ENCODE data around the gene PCSK6.

PCSK6 gene

GRCh38 chr15:101276501-101277037, 212.9 kb downstream of the PCSK6 start:
- peak; percentile 67 for DNase-seq (ENCODE audit: low read depth)

- DNase-seq (ENCODE audit: low read depth): no peak
Measured at GRCh38 chr15:101275018-101275417, 214.5 kb downstream of the PCSK6 start.

- no peak for DNase-seq (ENCODE audit: low read depth)
Measured at GRCh38 chr15:101273534-101273933, 216.0 kb downstream of the PCSK6 start.

- no peak for DNase-seq (ENCODE audit: low read depth)
Measured at GRCh38 chr15:101272584-101272983, 216.9 kb downstream of the PCSK6 start.

DNA sequence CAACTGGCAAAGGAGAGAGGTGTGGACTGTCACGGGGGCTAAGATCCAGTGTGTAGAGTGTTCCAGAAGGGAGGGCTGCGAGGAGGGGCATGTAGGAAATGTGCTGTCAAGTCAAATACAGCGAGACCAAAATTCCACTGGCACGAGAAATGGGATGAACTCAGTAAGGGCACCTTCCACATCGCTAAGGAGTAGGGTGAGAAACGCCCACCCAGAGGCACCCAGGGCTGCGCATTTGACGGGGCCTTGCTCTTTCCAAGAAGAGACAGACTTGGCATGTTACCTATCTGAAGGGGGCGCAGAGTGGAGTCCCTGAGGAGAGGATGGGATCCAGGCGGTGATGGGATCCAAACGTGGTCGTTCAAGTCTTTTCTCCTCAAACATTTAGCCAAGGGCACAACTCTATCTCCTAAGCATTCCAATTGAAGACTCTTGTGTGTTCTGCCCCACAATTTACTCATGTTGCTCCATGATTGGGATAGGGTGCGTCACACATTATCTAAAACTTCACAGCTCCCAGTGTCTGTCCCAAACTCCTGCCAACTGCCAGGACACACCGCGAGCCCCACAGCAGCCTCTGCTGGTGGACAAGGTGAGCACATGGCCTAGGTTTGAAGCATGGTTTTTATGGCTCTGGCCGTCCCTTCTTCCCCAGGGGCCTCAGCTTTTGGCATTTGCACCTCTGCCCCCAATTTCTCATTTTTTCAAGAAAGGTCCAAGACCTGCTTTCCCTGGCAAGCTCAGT, 219.9 kb downstream of the PCSK6 start:
- no peak for DNase-seq (ENCODE audit: low read depth)

GRCh38 chr15:101267320-101268104, 222.0 kb downstream of the PCSK6 start:
- DNase-seq (ENCODE audit: low read depth): peak; percentile 65

DNA sequence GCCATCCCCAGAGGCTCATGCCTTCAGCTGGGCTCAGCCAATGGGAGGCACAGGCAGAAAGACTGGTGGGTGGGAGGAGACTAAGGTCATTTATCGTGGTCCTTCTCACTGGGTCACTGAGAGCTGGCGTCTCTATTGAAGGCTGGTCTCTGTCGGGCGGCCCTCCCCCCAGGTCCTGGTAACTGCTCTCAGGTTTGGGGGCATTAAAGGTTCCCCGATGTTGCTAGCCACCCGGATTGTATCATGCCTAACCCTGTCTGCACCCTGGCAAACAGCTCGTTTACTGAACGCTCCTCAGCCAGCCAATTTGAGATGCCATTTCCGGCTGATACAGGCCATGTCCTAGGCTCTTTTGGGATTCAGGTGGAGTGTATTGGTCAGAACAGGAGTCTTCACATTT, 222.7 kb downstream of the PCSK6 start:
- DNase-seq (ENCODE audit: low read depth): no peak

DNA sequence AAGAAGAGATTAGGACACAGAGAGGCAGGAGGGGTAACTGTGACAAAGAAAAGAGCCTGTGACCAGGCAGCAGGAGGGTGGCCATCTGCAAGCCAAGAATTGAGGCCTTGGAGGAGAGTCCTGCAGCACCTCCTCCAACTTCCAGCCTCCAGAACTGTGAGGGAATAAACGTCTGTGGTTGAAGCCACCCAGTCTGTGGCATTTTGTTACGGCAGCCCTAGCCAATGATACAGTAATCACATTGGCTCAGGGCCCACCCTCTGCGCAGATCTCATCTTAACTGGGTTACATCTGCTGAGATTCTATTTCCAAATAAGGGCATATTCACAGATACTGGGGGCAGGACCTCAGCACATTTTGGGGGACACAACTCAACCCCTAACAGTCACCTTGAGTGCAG, 223.5 kb downstream of the PCSK6 start:
- DNase-seq (ENCODE audit: low read depth): no peak

DNA sequence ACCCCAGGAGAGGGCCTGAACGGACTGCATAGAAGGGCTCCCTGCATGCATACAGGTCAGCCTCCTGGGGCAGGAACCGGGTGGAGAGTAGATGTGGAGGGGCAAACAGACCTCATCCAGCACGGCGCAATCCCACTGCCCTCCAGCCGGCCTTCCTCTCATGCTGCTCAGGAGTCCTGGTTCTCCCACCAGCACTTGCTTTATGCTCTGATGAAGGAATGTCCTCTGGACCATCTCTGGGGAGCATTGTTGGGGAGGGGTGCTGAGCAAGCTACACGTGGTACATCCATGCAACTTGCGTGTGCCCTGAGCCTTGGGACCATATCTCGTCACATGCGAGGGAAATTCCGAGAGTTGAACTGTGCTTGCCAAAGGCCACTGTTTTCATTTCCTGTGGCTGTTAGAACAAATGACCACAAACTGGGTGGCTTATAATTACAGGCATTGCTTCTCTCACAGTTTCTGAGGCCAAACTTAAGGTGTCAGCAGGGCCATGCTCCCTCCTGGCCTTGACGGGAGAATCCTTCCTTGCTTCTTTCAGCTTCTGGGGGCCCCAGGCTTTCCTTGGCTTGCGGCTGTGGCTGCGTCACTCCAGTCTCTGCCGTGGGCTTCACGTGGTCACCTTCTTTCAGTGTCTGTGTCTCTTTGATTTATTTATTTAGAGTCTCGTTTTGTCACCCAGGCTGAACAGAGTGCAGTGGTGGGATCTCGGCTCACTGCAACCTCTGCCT, 224.4 kb downstream of the PCSK6 start:
- DNase-seq (ENCODE audit: low read depth): no peak

GRCh38 chr15:101264011-101264410, 225.5 kb downstream of the PCSK6 start:
- peak; percentile 20 for DNase-seq (ENCODE audit: low read depth)

DNA sequence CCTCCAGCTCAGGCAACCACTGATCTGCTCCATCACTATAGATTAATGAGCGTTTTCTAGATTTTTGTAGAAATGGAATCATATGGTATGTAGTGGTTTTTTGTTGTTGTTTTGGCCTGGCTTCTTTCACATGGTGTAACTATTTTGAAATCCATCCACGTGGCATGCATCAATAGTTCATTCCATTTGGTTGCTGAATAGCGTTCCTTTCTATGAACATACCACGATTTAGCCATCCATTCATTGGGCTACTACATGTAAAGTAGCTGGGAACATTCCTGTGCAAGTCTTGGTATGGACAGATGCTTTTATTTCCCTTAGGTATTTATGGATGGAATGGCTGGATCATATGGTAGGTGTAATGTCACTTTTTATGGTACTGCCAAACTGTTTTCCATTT, 227.0 kb downstream of the PCSK6 start:
- DNase-seq (ENCODE audit: low read depth): no peak

DNA sequence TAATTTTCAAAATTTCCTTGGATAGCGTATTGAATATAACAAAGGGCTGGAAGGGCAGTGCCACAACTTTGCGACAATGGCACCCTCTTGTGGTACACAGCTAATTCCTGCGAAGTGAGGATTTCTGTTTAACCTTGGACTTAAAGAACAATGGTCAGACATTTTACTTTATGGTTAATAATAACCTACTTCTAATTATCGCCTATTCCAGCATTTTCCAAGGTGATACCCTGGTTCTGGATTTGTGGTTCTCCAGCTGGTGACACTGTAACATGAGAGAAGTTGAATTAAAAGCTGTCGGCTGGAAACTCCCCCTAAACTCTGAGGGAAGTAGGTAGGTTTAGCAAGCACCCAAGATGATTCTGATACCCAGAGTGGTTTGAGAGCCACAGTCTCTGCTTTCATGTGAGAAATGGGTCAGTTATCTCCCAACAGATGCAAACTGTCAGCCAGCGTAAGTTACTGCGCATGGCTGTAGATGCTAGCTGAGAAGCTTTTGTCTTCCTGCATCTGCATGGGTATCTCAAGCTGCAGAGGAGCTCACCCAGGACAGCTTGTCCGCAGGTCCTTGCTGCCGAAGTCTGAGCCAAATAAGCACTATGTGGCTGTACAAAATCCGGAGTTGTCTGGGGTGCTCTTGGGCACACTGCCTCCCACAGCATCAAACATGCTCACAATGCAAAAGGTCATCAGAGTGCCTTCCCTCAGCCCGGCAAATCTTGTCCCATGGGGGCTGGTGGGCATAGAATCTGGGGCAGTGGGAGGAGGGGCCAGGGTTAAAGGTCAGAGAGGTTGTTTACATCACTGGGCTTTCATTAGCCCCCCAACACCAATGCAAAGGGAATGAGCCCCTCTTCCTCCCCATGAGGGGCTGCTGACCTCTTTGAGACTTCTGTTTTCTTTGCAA, 231.0 kb downstream of the PCSK6 start:
- DNase-seq (ENCODE audit: low read depth): peak; percentile 77

GRCh38 chr15:101256757-101257156, 232.8 kb downstream of the PCSK6 start:
- DNase-seq (ENCODE audit: low read depth): peak; percentile 44

DNA sequence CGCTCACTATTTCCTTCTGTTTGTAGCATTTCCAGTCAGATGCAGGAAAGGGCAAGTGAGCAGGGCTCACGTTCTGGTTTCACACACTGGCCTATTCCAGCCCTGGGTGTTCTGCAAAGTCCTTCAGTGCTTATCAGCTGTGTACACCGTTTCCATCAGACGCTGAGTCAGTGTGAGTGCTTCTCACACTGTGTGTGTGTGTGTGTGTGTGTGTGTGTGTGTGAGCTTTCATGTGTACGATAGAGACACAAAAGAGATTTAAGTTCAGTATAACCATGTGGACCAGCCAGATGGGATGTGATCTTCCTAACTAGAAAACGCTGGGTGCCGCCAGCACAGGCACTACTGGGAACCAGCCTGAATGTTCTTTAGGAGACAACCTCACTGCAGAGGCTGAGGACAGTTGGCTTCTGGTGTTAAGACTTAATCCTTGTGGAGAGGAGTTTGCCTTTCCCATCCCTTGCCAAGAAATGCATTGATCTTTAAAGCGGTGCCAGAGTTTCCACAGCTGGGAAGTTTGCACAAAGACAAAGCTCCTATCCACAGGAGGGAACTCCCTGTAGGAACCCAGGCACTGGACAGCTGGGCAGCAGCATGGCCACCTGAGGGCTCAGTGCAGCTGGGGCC, 233.8 kb downstream of the PCSK6 start:
- no peak for DNase-seq (ENCODE audit: low read depth)

- DNase-seq (ENCODE audit: low read depth): no peak
Measured at GRCh38 chr15:101255051-101255395, 234.5 kb downstream of the PCSK6 start.

DNA sequence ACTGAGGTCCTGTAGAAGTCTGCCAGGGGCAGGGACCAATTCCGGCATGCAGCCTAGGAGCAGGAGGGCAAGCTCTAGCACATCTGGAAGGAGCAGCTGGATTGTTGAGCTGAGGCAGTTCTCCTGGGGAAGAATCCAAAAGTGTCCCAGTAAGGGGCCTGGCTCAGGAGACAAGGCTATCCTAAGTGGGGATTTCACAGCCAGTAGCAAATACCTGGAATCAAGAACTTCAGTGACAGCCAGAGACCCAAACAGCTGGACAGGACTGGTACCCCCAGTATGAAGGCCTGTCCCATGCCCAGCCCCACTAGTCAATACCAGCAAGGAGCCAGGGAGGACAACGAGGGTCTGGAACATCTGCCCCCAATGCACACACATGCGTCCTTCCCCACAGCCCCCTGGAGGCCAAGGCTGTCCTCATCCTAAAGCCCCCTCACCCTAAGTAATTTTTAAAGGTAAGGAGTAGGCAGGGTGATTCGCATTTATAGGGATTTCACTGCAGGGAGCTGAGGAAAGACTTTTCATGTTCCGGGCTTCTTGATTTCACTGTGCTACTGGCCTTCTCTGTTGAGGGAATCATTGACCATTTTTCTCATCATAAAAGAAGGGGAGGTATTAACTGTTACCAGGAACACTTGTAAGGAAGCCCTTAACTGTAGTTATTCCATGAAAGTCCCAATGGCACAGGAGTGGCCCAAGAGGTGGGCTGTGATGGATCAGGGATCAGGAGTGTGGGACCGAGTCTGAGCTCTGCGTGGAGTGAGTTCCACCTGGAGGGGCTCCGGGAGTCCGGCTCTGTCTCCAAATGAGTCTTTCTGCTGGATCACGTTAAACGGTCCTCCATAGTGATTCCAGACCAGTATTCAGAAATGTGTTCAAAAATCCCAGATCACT, 235.1 kb downstream of the PCSK6 start:
- no peak for DNase-seq (ENCODE audit: low read depth)
